Spleen (tissue), 7 donors: ENCODE results near the gene PLXND1.

ENCODE experiments used
- CTCF ChIP-seq, 11 experiments: fragments of 200-600 bp in 7 of 11; fragments of 450-650 bp in 4 of 11; sonication (generic) in 4 of 11; IDR thresholded peaks in 8 of 11; conservative IDR thresholded peaks in 3 of 11; 1 replicate in 7 of 11; 2 replicates in 4 of 11; pipeline versions ENCODE4 v1.4.0 to v1.8.0; 2016 to 2021; ENCODE audit warnings: antibody characterized with exemption in 11 of 11, inconsistent platforms in 4 of 11, mild to moderate bottlenecking in 1 of 11
- POLR2AphosphoS5 ChIP-seq, 3 donors: sonication (generic); formaldehyde crosslinking; IDR thresholded peaks; one replicate each; pipeline ENCODE4 v1.5.1; 2017; ENCODE audit warnings: antibody characterized with exemption in 3 of 3
- donor health status: DM: no; HTN: no; CAD: no; lungs with moderate emphysema.
- donor health status: DM: no; HTN: no; CAD: no.
- donor health status: DM: no; HTN: no; CAD: no.

GRCh38 chr3:129567176-129567705, 39.2 kb downstream of the PLXND1 start:
- no peak for TF ChIP-seq CTCF (IDR thresholded peaks at IDR 0.05 in 8 of 11, conservative IDR thresholded peaks at IDR 0.05 in 3 of 11)
- TF ChIP-seq POLR2AphosphoS5 (IDR thresholded peaks at IDR 0.05) = peak; percentile 49 to 73 (median 72)
